BLaER1 treated with 17β-estradiol and CSF1 and Interleukin-3, amounts not matched to agents 10 nM and 100 nM (cell line): ENCODE measurements around the gene PARD3B.

Experiments
- H3K27ac ChIP-seq, 11 experiments: shearing (Covaris generic); formaldehyde crosslinking; 2 replicates each; pipeline ENCODE4 v1.8.1; 2022
- H3K27me3 ChIP-seq, 11 experiments: shearing (Covaris generic); formaldehyde crosslinking; 2 replicates each; pipeline ENCODE4 v1.8.1; 2022
- H3K36me3 ChIP-seq, 11 experiments: shearing (Covaris generic); formaldehyde crosslinking; 2 replicates each; pipeline ENCODE4 v1.8.1; 2022
- H3K4me1 ChIP-seq, 10 experiments: shearing (Covaris generic); formaldehyde crosslinking; 2 replicates each; pipeline ENCODE4 v1.8.1; 2022
- H3K4me2 ChIP-seq, 11 experiments: shearing (Covaris generic); formaldehyde crosslinking; 2 replicates each; pipeline ENCODE4 v1.8.1; 2022
- H3K4me3 ChIP-seq, 10 experiments: shearing (Covaris generic); formaldehyde crosslinking; 2 replicates each; pipeline ENCODE4 v1.8.1; 2022
- H3K9ac ChIP-seq, 11 experiments: shearing (Covaris generic); formaldehyde crosslinking; 2 replicates each; pipeline ENCODE4 v1.8.1; 2022
- H3K9me3 ChIP-seq, 11 experiments: shearing (Covaris generic); formaldehyde crosslinking; replicated peaks in 1 of 11; 2 replicates each; pipeline ENCODE4 v1.8.1; 2022
- H4K20me1 ChIP-seq, 11 experiments: shearing (Covaris generic); formaldehyde crosslinking; 2 replicates each; pipeline ENCODE4 v1.8.1; 2022
- Cebpa-rat ChIP-seq, 11 experiments: shearing (Covaris generic); IDR thresholded peaks; 2 replicates each; pipeline ENCODE4 v1.8.1; 2022

PARD3B gene

DNA sequence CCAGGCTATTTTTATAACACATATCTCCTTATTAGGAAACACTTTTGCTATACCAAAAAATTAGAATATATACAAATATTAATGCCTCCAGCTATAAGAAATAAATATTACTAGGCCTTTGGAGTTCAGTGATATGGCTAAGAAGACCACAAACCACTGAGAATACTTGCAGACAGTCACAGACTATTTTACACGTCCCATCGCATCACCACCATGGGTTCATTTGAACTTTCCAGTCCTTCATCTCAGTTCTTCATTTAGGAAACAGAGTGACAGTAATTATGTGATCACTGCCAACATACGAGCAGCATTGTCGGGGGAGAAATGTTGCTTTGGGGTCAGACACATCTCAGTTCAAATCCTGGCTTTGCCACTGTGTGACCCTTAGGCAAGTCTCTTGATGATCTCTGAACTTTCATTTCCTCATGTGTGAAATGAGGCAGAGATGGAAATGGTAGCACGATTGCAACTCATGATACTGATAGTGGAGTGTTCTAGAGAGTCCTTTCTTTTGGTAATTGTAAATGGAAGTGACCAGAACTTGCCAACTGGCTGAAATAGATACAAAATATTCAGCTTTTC, 998.1 kb downstream of the PARD3B start:
- Histone ChIP-seq H3K9ac (no peak overlapping the region), H4K20me1 (no peaks in the 10 kb centered on the region), H3K4me1 (peaks cover 7 to 74% (median 48%) of the 10 kb centered on the region in 10 experiments; a peak in 17 of 20 replicates), H3K4me3 (no peak overlapping the region), H3K9me3 (no peaks in the 10 kb centered on the region), H3K27ac (0 out of 22 replicates have a peak overlapping the region, but pooled peaks of 1 of the 11 experiments have one; percentile 1), H3K36me3 (no peaks in the 10 kb centered on the region), H3K27me3 (no peaks in the 10 kb centered on the region), H3K4me2 (peak overlapping the region in 6 of 11 experiments; percentile 11 to 87 (median 75); a peak in 8 of 22 replicates)
- no peak for TF ChIP-seq Cebpa-rat (IDR thresholded peaks at IDR 0.05)

GRCh38 chr2:205543937-205544702, 998.8 kb downstream of the PARD3B start:
- Histone ChIP-seq H3K9me3 (no peaks in the 10 kb centered on the region), H3K4me2 (peak overlapping the region in 6 of 11 experiments; percentile 5 to 87 (median 75); a peak in 8 of 22 replicates), H3K36me3 (no peaks in the 10 kb centered on the region), H3K9ac (no peak overlapping the region), H3K4me1 (peaks cover 7 to 72% (median 50%) of the 10 kb centered on the region in 10 experiments; a peak in 17 of 20 replicates), H3K4me3 (no peak overlapping the region), H4K20me1 (no peaks in the 10 kb centered on the region), H3K27me3 (no peaks in the 10 kb centered on the region), H3K27ac (no peak overlapping the region)
- no peak for TF ChIP-seq Cebpa-rat (IDR thresholded peaks at IDR 0.05)

DNA sequence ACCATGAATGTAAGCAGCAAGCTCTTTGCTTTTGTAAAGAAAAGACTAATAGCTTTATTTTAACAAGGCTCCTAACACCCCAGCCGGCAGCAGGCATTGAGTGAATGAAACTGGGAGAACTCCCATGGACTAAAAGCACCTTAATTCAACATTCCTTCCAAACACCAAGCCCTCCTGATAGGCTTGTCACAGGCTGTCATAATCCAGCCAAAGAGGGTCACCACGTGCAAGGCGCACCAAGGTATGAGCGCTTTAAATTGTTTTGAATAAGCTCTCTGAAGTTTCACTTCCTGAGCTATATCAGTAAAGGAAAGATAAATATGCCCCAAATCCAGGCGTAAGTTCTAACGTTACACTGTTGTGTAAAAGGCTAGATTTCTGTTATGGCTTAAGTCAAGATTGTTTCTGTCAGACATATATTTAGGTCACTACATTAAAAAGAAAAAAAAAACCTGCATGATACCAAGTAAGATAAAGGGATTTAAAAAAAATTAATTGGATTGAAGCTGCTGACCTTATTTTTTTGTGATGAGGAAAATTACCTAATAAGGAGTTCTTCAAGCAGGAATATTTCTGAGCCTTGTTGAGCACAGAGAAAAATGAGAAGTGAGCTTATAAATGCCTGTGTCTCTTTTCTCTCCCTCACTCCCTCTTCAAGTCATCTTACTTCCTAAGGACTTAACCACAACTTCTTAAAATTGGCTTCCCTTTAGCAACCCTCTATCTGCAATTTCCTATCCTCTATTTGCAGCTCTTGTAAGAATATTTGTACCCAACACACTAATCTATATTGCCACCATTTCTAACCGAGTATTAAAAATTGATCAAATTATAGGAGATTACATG, 1000.9 kb downstream of the PARD3B start:
- Histone ChIP-seq H4K20me1 (no peaks in the 10 kb centered on the region), H3K27me3 (no peaks in the 10 kb centered on the region), H3K9me3 (no peaks in the 10 kb centered on the region), H3K4me2 (peak overlapping the region in 9 of 11 experiments; percentile 26 to 87 (median 70); a peak in 17 of 22 replicates), H3K9ac (peak overlapping the region in 1 of 11 experiments; percentile 35; a peak in 3 of 22 replicates), H3K4me1 (peaks cover 0 to 57% (median 35%) of the 10 kb centered on the region in 10 experiments; a peak in 14 of 20 replicates), H3K27ac (peak overlapping the region in 7 of 11 experiments; percentile 8 to 58 (median 43); a peak in 12 of 22 replicates), H3K4me3 (no peak overlapping the region; a peak in 1 of 20 replicates), H3K36me3 (no peaks in the 10 kb centered on the region)
- peak in 1 of 11 experiments; percentile 39; a peak in 1 of 22 replicates for TF ChIP-seq Cebpa-rat (IDR thresholded peaks at IDR 0.05)

DNA sequence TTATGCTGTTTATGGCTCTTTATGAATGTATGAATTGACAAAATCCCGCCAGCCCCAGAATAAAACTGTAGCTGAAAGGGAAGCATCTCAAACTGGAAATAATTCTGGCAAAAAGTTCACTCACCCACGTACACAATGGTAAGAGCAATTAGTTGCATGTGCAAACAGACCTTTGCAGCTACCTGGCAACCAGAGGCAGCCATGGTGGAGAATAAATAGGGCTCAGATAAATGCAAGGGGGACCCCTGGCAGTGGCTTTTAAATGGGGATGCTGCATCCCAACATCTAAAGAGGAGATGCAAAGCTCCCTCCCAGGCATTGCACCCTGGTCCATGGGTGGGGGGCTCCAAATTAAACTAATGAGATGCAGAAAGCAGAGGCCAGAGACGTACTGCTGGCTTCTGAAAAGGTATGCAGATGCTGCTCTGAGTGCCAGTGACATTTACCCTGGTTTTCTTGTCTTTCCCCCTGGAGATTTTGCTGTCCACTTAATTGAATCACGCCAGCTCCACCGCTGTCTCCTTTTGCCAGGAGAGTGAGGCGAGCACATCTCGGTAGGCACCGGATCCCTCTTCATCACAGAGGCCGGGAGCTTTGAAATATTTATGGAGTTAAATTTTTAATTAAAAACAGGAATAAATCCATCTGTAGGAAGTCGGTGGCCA, 1010.4 kb downstream of the PARD3B start:
- no peak overlapping the region for H3K9ac ChIP-seq
- no peaks in the 10 kb centered on the region for H3K9me3 ChIP-seq
- no peak overlapping the region for H3K27ac ChIP-seq
- H3K27me3 ChIP-seq = no peaks in the 10 kb centered on the region
- H3K4me2 ChIP-seq = no peak overlapping the region
- no peak overlapping the region for H3K4me3 ChIP-seq
- no peak for TF ChIP-seq Cebpa-rat (IDR thresholded peaks at IDR 0.05)
- no peaks in the 10 kb centered on the region for H3K4me1 ChIP-seq
- no peaks in the 10 kb centered on the region for H3K36me3 ChIP-seq
- no peaks in the 10 kb centered on the region for H4K20me1 ChIP-seq

GRCh38 chr2:205556357-205556756, 1011.1 kb downstream of the PARD3B start:
- TF ChIP-seq Cebpa-rat (IDR thresholded peaks at IDR 0.05) = no peak
- Histone ChIP-seq H4K20me1 (no peaks in the 10 kb centered on the region), H3K9ac (no peak overlapping the region), H3K27me3 (no peaks in the 10 kb centered on the region), H3K4me1 (peaks cover 0 to 2% (median 0%) of the 10 kb centered on the region in 10 experiments; a peak in 1 of 20 replicates), H3K9me3 (no peaks in the 10 kb centered on the region), H3K36me3 (no peaks in the 10 kb centered on the region), H3K4me3 (no peak overlapping the region), H3K4me2 (no peak overlapping the region), H3K27ac (no peak overlapping the region)

GRCh38 chr2:205556841-205557539, 1011.7 kb downstream of the PARD3B start:
- Histone ChIP-seq H4K20me1 (no peaks in the 10 kb centered on the region), H3K4me3 (no peak overlapping the region), H3K4me2 (no peak overlapping the region), H3K9ac (no peak overlapping the region), H3K27me3 (no peaks in the 10 kb centered on the region), H3K36me3 (no peaks in the 10 kb centered on the region), H3K27ac (no peak overlapping the region), H3K4me1 (peaks cover 0 to 4% (median 0%) of the 10 kb centered on the region in 10 experiments; a peak in 1 of 20 replicates), H3K9me3 (no peaks in the 10 kb centered on the region)
- no peak for TF ChIP-seq Cebpa-rat (IDR thresholded peaks at IDR 0.05)

DNA sequence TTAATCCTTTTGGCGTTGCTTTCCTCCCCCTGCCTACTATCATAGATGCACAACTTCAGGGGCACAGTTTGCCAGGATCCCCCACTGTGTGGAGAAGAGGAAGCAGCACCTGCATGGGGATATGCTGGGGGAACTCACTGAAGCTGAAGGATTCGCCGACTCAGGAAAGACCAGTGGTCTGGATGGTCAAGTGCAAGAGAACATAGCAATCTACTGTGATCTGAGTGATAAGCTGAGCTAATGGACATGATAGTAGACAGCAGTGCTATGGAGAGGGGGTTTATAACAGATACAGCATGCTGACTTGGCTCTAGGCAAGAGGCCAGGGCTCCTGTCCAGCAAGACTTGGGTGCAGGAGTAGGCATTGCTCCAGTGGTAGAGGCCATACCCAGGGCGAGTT, 1012.6 kb downstream of the PARD3B start:
- Histone ChIP-seq H3K4me3 (no peak overlapping the region), H3K27me3 (no peaks in the 10 kb centered on the region), H3K27ac (no peak overlapping the region), H3K4me2 (no peak overlapping the region), H4K20me1 (no peaks in the 10 kb centered on the region), H3K9ac (no peak overlapping the region), H3K36me3 (no peaks in the 10 kb centered on the region), H3K9me3 (no peaks in the 10 kb centered on the region), H3K4me1 (peaks cover 0 to 4% (median 0%) of the 10 kb centered on the region in 10 experiments; a peak in 1 of 20 replicates)
- no peak for TF ChIP-seq Cebpa-rat (IDR thresholded peaks at IDR 0.05)

GRCh38 chr2:205561441-205561840, 1016.2 kb downstream of the PARD3B start:
- H3K4me1 ChIP-seq = peaks cover 0 to 4% (median 0%) of the 10 kb centered on the region in 10 experiments; a peak in 1 of 20 replicates
- no peaks in the 10 kb centered on the region for H3K27me3 ChIP-seq
- no peak overlapping the region for H3K4me3 ChIP-seq
- H3K4me2 ChIP-seq = peak overlapping the region in 2 of 11 experiments; percentile 1 to 10; a peak in 2 of 22 replicates
- H3K9me3 ChIP-seq = no peaks in the 10 kb centered on the region
- TF ChIP-seq Cebpa-rat (IDR thresholded peaks at IDR 0.05) = no peak
- no peak overlapping the region for H3K27ac ChIP-seq
- H4K20me1 ChIP-seq = no peaks in the 10 kb centered on the region
- H3K36me3 ChIP-seq = no peaks in the 10 kb centered on the region
- no peak overlapping the region for H3K9ac ChIP-seq
